ENCODE results near the gene SHH.
"Not testable (repeated sequence)": the region's sequence is repeated elsewhere in the genome, so short reads cannot be mapped to it uniquely, and the experiment has no call there.

The SHH gene

GRCh38 chr7:155842496-155843265 lies 30.4 kb upstream of the SHH start:
- no peak for DNase-seq

- no peak for DNase-seq
These were observed 28.6 kb upstream of the SHH start for GRCh38 chr7:155840909-155841308.

- no peak for DNase-seq
These were observed 28.1 kb upstream of the SHH start for GRCh38 chr7:155840262-155840885.

- DNase-seq = no peak
These were observed 27.2 kb upstream of the SHH start for GRCh38 chr7:155839461-155839860.

GRCh38 chr7:155838312-155838711 lies 26.0 kb upstream of the SHH start:
- DNase-seq = not testable (repeated sequence)

- DNase-seq = no peak
These were observed 24.8 kb upstream of the SHH start for GRCh38 chr7:155837126-155837479.

GRCh38 chr7:155836216-155837125 lies 24.2 kb upstream of the SHH start:
- DNase-seq = no peak

GRCh38 chr7:155835446-155836215 lies 23.4 kb upstream of the SHH start:
- DNase-seq = no peak

GRCh38 chr7:155834486-155835048 lies 22.3 kb upstream of the SHH start:
- no peak for DNase-seq

GRCh38 chr7:155833651-155834050 lies 21.4 kb upstream of the SHH start:
- DNase-seq = no peak

- no peak for DNase-seq
These were observed 20.3 kb upstream of the SHH start for GRCh38 chr7:155832581-155832981.

- DNase-seq = no peak
These were observed 19.7 kb upstream of the SHH start for GRCh38 chr7:155831807-155832524.

GRCh38 chr7:155830961-155831806 lies 18.9 kb upstream of the SHH start:
- no peak for DNase-seq

- DNase-seq = no peak
These were observed 17.7 kb upstream of the SHH start for GRCh38 chr7:155829796-155830470.

- DNase-seq = no peak
These were observed 13.1 kb upstream of the SHH start for GRCh38 chr7:155825336-155825735.

- DNase-seq = no peak
These were observed 12.1 kb upstream of the SHH start for GRCh38 chr7:155824227-155824886.

- DNase-seq = no peak
These were observed 9.6 kb upstream of the SHH start for GRCh38 chr7:155821851-155822250.

- DNase-seq = no peak
These were observed 8.5 kb upstream of the SHH start for GRCh38 chr7:155820788-155821187.

GRCh38 chr7:155820246-155820645 lies 8.0 kb upstream of the SHH start:
- no peak for DNase-seq

- DNase-seq = no peak
These were observed 6.9 kb upstream of the SHH start for GRCh38 chr7:155819186-155819585.
